HG03558 (cell line): ENCODE measurements around the gene FRK.
"Not testable (repeated sequence)": the region's sequence is repeated elsewhere in the genome, so short reads cannot be mapped to it uniquely, and the experiment has no call there.

ENCODE experiments used
- ATAC-seq: cut with Tn5 transposase; IDR thresholded peaks from one replicate; pipeline ENCODE4 v1.9.1; 2021; ENCODE audit warnings: moderate number of reproducible peaks; ENCODE audit not compliant: unreplicated experiment; ENCODE audit errors: extremely low read depth

FRK gene

DNA sequence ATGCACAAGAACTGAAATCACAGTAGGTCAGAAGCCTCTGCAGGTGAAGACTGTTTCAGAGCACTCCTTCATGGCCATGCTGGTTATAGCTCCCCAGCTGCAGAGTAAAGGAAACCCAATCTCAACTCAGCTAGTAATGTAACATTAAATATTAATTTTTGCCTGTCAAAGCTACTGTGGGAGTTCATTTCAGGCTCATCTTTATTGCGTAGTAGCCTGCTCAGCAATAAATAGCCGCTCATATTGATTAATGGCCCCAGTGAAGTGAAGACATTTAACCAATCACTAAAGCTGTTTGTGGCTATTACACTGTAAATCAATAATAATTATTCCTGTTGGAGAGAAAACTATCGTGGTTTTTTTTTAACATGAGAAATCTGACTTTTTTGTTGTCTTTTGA, 101.7 kb downstream of the FRK start:
- ATAC-seq: no peak

DNA sequence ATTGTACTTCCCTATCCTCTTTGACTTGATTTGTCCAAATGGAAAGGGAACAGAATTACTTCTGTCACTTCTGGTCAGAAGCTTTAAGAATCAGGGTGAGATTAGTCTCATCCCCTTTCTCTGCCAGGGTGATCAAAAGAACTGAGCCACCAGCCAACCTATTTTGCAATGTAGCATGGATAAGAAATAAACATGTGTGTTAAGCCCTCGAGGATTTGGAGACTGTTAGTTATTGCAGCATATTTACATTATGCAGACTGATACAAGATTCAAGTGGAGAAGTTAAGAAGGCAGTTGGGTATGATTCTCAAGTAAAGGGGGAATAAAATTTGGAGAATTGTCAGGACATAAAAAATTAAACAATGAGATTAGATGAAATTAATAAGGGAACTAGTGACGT, 106.0 kb downstream of the FRK start:
- no peak for ATAC-seq

DNA sequence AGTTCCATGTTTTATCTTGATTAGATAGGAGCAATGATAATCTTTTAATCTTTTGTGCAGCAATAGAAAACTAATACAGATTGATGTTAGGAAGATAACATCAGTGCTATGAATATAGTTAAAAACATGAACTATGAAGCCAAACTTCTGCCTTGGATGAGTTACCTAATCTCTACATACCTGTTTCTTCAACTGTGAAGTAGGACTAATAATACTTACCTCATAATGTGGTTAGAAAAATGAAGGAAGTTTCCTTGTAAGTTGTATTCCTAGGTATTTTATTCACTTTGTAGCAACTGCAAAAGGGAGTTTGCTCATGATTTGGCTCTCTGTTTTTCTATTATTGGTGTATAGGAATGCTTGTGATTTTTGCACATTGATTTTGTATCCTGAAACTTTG, 111.9 kb downstream of the FRK start:
- no peak for ATAC-seq

DNA sequence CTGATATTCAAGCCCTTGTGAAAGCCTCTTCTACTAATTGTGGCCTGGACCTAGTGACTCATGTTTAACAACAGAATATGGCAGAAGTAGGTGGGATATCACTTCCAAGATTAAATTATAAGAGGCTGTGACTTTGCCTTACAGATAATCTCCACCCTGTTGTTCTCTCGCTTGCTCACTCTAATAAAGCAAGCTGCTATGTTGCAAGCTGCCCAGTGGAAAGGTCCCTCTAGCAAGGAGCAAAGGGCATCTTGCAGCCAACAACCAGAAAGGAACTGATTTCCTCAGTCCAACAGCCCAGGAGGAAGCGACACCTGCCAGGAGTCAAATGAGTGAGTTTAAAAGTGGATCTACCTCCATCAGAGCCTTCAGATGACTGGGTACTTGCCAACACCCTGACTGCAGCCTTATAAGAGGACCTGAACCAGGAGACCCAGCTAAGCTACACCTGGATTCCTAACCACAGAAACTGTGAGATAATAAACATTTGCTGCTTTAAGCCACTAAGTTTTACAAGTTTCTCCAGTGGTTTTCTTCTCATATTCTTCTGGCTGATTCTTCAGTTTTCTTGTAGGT, 112.6 kb downstream of the FRK start:
- no peak for ATAC-seq

DNA sequence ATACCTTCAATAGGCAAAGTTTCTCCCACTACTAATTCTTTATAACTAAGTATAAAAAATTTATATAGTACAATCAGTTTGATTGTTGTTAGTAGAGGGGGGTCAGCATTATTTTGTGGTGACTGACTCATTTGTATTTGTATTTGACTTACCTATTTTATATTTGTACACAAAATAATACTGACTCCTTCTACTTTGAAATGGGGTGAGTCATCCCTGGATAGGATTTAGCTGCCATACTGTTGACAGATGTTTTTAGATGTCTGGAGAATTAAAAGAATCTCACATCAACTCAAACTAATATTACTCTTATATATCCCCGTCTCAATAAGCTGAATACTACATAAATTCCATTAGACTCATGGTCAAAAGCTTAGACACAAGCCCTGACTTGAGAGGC, 114.9 kb downstream of the FRK start:
- ATAC-seq: no peak

DNA sequence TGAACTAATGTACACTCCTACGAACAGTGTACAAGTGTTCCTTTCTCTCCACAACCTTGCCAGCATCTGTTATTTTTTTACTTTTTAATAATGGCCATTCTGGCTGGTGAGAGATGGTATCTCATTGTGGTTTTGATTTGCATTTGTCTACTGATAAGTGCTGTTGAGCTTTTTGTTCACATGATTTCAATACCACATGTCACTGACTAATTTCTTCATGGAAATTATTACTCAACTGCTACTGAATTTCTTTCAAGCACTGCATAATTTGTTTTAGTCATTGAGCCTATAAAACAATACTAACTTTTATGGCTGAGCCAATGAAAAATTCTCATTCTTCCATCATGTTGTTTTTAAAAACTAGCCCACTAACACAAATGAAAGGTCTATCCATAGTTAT, 115.4 kb downstream of the FRK start:
- ATAC-seq: no peak

DNA sequence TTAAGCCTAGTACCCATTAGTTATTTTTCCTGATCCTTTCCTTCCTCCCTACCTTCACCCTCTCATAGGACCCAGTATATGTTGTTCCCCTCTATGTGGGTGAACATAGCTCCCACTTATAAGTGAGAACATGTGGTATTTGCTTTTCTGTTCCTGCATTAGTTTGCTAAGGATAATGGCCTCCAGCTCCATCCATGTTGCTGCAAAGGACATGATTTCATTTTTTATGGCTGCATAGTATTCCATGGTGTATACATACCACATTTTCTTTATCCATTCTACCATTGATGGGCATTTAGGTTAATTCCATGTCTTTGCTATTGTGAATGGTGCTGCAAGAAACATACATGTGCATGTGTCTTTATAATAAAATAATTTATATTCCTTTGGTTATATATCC, 115.9 kb downstream of the FRK start:
- ATAC-seq: not testable (repeated sequence)

DNA sequence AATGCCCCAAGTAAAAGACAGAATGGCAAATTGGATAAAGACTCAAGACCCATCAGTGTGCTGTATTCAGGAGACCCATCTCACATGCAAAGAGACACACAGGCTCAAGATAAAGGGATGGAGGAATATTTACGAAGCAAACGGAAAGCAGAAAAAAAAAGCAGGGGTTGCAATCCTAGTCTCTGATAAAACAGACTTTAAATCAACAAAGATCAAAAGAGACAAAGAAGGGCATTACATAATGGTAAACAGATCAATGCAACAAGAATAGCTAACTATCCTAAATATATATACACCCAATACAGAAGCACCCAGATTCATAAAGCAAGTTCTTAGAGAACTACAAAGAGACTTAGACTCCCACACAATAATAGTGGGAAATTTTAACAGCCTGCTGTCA, 123.2 kb downstream of the FRK start:
- not testable (repeated sequence) for ATAC-seq

DNA sequence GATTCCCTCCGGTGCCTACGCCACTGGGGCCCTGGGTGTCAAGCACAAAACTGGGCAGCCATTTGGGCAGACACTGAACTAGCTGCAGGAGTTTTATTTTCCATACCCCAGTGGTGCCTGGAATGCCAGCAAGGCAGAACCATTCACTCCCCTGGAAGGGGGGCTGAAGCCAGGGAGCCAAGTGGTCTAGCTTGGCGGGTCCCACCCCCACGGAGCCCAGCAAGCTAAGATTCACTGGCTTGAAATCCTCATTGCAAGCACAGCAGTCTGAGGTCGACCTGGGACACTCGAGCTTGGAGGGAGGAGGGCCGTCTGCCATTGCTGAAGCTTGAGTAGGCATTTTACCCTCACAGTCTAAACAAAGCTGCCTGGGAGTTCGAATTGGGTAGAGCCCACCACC, 125.3 kb downstream of the FRK start:
- no peak for ATAC-seq

DNA sequence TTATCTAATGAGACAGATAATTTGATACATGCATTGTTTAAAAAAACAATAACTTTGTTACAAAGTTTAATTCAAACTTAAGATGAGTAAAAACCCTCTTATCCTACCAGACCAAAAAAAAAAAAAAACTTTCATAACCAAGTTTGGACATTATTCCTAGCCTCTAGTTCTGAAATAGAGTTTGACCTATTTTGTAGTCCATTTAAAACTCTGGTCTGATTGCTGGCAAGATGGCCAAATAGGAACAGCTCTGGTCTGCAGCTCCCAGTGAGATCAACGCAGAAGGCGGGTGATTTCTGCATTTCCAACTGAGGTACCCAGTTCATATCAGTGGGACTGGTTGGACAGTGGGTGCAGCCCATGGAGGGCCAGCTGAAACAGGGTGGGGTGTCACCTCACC, 125.9 kb downstream of the FRK start:
- ATAC-seq: no peak

DNA sequence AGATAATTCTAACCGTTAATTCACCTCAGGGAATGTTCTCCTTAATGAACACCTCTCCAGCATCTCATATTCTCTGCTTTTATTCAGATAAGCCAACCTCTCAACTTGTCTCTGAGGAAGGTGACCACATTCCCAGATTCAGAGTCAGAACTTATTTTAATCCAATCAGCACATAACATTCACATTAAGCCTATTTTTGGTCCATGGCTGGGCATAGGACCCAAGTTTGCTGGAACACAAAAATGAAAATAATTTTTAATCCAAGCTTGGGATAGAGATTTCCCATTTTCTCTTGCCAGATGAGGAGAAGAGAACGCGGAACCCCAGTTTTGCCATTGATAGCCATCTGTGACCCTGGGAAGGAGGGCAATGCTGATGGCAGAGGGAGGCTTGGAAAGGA, 126.5 kb downstream of the FRK start:
- ATAC-seq: no peak

DNA sequence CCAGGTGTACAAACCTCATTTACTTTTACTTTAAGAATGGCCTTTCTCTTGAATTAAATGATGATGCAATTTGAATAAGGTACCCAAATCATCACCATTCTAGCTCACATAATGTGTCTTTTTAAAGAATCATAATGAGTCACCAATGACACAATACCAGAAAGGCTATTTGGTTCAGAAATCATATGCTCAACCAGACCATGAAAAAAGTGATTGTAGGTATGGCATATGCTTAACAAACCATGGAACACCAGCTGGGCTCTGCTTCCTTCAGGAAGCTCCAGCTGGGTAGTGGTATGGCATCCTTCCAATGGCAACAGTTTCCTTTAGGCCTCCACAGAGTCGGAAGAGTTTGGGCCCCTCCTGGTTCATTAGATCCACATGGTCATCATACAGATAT, 128.2 kb downstream of the FRK start:
- no peak for ATAC-seq

DNA sequence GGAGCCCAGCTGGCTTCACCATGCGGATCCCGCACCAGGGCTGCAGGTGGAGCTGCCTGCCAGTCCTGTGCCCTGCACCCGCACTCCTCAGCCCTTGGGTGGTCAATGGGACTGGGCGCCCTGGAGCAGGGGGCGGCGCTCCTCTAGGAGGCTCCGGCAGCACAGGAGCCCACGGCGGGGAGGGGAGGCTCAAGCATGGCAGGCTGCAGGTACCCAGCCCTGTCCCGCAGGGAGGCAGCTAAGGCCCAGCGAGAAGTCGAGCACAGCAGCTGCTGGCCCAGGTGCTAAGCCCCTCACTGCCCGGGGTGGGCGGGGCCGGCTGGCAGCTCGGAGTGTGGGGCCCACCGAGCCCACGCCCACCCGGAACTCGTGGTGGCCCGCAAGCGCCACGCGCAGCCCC, 132.7 kb downstream of the FRK start:
- not testable (repeated sequence) for ATAC-seq

DNA sequence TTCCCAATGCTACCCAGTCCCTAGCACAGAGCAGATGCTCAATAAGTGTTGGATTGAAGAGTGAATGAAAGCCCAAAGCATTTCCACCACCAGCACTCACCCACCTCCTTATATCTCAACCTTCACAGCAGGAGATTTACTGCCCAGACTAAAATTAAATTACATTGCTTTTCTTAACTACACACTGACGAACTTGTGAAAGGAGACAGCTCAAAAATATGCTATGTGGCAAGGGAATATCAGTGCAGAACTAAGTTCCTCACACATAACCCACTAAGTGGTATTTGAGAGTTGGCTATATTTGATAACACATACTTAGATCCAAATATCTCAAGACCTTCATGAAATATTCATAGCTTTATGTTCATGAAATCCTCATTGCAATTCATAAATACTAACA, 137.7 kb downstream of the FRK start:
- ATAC-seq: no peak

DNA sequence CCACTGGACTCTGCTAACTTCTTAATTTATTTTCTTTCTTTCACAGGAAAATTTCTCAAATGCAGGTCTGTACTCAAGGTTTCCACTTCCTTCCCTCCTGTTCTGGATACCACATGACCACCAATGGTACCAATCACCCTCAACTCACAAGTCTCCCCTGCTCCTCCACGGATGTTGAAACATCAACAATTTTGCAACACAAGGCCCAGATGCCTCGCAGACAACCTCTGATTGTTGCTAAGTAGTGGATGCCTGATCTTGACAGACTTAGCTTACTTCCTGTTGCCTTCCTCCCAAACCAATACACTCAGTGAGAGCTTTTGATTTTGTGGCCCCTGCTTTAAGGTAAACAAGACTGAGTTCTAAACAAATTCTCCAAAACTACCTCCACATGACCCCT, 146.6 kb downstream of the FRK start:
- ATAC-seq: no peak

DNA sequence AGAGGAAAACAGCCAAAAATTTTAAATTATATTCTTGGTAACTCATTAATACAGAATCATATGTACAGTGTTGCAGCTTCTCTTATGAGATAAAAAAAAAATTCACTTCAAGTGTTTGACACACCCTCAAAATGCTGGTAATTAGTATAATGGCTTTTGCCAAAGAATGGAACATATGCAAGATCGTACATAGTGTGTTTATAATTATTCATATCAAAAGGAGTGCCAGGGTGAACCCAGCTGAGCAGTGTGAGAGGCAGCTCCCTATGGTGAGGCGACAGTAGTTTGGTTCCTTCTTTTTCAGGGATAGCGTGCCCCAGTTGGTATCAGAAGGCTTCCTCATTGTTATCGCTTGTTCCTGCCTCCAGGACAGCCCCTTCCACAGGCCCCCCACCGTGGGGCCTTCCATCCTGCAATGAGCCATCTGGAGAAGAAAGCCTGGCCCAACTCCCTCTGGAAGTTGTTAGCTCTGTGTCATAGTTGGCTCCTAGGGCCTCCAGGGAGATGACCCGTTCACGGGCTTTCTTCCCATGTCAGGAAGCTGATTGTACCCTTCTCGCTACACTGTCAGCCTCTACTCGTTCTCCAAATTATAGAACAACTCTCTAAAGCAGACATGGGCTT, 150.7 kb downstream of the FRK start:
- no peak for ATAC-seq

DNA sequence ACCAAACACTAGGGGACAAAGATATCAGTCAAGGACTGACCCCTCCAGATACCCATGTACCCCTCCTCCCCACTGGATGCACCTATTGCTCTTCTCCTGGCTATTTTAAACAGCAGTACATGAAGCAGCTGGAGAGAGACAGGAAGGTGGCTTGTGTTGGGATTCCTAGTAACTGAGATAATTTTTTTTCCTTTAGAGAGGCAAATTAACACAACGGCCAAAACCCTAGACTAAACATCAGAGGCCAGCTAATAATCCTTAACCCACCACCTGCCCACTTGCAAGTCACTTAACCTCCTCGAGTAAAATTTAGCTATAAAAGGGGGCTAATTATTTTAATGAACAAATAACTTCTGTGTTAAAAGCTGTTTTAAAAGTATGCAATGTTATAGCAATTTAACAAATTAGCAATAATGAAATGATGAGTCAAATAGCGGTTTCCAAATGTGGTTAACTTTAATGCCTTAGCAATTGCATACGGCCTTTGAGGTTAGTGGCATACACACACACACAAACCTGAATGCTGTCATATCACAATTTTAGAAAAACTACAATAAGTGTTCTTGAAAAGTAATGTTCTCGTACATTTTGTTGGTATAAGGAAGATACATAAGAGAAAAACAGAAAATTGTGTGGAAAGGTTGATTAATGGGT, 151.7 kb downstream of the FRK start:
- ATAC-seq: no peak

DNA sequence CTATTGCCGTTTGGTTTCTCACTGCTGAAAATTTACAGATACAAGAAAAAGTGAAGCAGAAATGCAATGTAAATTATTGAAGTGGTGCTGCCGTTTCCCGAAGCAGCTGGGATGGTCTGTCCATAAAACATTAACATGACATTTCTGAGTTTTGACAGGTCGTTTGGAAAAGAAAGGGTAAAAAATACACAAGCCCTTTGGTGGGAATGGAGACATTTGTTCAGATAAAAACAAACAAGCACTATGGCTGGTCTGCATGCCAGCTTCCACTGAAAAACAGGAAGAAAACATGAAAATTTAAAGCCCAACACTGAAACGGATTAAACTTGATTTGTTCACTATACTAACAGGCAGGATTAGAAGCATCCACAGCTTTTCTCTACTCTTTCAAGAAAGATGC, 155.2 kb downstream of the FRK start:
- ATAC-seq: no peak

DNA sequence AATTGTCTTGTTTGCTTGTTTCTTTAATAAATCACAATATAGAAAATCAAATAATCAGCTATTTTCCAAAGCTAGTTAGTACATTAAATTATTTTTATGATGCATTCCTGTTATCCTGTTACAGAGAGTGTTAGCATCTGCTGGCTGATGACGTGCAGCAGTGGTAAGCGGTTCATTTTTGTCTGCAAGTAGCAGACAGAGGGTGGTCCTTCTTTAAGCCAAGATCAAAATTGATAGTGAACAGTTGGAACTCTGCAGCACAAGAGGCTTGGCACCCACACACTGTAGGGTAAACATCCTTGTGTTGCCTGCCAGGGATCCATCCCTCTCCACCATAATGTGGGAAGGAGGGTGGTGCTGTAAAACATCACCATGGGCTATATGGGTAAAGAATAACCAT, 158.3 kb downstream of the FRK start:
- ATAC-seq: no peak

DNA sequence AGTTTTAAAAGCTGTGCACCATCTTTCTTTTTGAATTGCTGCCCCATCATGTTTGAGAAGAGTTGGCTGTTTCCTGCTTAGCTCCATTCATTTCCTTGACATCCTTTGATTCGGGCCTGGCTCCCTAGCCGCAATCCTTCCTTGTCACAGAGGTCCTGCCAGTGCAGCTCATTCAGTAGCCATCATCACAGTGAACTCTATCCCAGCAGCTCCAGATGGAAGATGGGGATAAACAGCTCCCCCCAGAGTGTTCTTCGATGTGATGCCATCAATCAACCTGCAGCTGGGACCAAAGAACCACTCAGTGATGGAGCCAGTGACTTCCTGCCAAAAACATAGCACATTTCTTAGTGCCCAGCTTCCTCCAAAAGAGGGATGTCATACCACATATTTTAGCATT, 158.8 kb downstream of the FRK start:
- ATAC-seq: no peak

DNA sequence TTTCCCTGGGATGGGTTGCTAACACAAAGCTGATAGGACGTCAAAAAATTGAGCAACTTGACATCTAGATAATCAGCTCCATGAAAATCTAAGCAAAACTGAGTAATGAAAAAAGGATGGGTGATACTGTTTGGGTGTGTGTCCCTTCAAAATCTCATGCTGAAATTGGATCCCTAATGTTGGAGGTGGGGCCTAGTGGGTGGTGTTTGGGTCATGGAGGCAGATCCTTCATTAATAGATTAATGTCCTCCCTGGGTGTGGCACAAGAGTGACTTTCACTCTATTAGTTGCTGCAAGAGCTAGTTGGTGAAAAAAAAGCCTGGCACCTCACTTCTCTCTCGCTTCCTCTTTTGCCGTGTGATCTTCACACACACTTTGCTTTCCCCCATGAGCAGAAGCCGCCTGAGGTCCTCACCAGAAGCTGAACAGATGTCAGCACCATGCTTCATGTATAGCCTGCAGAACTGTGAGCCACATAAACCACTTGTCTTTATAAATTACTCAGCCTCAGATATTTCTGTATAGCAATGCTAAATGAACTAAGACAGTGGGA, 160.9 kb downstream of the FRK start:
- ATAC-seq: no peak

DNA sequence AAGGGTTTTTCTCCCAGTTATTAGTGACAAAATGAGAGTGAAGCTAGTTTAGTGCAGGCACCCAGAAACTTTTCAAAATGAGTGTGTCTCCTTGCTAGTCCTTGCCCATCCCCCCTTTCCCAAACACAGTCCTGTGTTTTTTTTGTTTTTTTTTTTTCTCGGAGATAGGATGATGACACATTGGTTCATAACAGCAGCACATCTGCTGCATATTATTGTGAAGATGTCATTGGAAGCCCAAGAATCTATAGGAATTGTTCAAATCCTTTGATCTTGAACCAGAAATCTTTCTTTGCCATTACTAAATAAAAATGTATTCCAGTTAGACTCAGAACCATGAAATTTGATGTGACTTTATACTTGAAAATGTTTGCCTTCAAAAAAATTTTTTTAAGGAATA, 162.4 kb downstream of the FRK start:
- ATAC-seq: no peak
